ENCODE data around the gene CAB39L. TPM values are rescaled to one million over a fixed set of nuclear protein-coding genes. Genes with fewer than 3 reads are reported as not detected.

Gene CAB39L
- total RNA-seq, 1 donor = 19.9 TPM

Other genes with a start within 250 kb of the CAB39L start
- gene MLNR, start 223.7 kb downstream of the CAB39L start, total RNA-seq (ENCODE audit: low replicate concordance) = not detected in 2 replicates
- gene CDADC1, start 196.1 kb downstream of the CAB39L start, total RNA-seq (ENCODE audit: low replicate concordance) = 3.8 and 9.1 TPM in 2 replicates
- gene SETDB2, start 210 bp upstream of the CAB39L start, total RNA-seq (ENCODE audit: low replicate concordance) = 6.1 and 11.0 TPM in 2 replicates
- 13.3 and 33.7 TPM in 2 replicates for gene PHF11, start 51.9 kb upstream of the CAB39L start, total RNA-seq (ENCODE audit: low replicate concordance)
- gene RCBTB1, start 141.5 kb upstream of the CAB39L start, total RNA-seq (ENCODE audit: low replicate concordance) = 24.0 and 40.7 TPM in 2 replicates
- not detected in 2 replicates for gene ARL11, start 184.4 kb upstream of the CAB39L start, total RNA-seq (ENCODE audit: low replicate concordance)
- 37.1 and 47.0 TPM in 2 replicates for gene EBPL, start 247.4 kb upstream of the CAB39L start, total RNA-seq (ENCODE audit: low replicate concordance)

All from fibroblast of the aortic adventitia (primary cell).